ENCODE results near the gene MMAB.

The MMAB gene

GRCh38 chr12:109601557-109601956 lies 28.3 kb upstream of the MMAB start:
- no peak for DNase-seq

- no peak for DNase-seq
Measured at GRCh38 chr12:109600995-109601394, 27.7 kb upstream of the MMAB start.

DNA sequence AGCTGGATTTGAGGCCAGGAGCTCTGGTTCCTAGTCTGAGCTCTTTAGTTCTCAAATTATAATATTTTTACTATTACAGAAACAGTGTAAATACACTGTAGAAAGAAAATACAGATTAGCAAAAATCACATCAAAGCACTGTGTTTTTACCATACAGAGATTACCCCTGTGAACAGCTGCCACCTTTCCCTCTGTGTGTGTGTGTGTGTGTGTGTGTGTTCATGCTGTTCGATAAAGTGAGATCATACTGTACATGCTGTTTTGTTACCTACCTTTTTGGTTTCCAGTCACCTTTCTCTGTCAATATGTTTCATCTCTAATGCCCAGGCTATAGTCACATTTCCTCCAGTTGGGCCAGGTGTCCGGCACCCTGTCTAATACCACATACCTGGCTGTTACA lies 27.2 kb upstream of the MMAB start:
- DNase-seq = no peak

GRCh38 chr12:109599087-109599486 lies 25.8 kb upstream of the MMAB start:
- DNase-seq = no peak

DNA sequence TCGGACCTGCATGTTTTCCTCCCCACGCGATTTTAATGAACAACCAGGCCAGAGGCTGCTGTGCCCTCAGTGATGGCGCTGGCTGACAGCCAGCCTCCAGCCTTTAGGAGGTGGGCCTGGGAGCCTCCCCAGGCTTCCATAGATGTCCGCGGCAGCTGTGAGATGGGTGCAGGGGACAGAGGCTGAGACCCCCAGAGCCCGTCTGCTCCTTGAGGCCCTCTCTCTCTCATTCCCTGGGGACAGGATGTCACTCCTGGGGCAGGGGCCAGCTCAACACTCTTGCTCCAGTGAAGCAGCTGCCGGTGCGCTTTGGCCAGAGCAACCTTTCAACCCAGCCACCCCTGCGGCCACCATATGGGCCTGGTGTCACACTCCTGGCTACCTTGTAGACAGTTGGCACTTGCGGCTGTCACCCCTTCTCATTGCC lies 25.1 kb upstream of the MMAB start:
- no peak for DNase-seq

GRCh38 chr12:109597795-109598427 lies 24.6 kb upstream of the MMAB start:
- peak; percentile 46 for DNase-seq

GRCh38 chr12:109597414-109597794 lies 24.1 kb upstream of the MMAB start:
- DNase-seq = no peak

- DNase-seq = peak; percentile 19
Measured at GRCh38 chr12:109596418-109597244, 23.3 kb upstream of the MMAB start.

DNA sequence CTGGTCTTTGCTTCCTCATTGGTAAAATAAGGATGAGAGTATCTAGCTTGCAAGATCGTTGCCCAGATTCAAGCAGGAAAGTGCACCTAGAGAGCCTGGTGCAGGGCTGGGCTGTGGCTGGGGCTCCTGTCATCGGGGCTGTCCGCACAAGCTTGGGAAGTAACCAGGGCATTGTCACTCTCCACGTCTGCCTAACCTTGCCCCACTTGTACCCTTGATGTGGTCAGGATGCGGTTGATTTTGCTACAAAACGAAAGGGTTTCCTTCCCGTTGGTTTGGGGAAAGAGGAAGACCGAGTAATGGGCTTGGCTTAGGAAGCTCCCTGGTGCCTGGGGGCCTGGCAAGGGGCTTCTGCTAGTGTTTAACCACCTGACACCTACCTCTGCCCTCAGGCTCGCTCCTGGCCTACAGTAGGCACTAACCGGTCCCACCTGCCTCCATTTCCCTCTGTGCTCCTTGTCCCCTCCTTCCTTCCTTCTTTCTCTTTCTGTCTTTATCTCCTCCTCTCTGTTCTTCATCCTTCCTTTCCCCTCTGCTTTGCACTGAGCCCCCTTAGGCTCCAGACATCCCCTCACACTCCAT lies 22.1 kb upstream of the MMAB start:
- no peak for DNase-seq

GRCh38 chr12:109594556-109595317 lies 21.4 kb upstream of the MMAB start:
- DNase-seq = peak; percentile 61

DNA sequence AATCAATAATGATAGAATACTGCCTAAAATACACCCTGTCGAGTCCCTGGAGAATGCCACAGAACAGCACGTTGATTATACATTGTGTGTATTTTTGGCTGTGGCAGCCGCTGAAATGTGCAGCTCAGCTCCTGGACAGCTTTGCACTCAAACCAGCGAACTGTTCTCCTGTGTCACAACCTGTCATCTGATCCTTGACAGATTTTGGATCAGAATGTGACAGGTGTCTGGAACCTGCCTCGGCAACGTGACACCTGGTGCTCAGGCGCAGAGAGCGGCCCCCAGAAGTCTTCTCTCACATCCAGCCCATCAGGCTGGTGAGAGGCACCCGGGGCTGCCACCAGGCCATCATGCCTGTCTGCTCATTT lies 19.6 kb upstream of the MMAB start:
- DNase-seq = peak; percentile 71

DNA sequence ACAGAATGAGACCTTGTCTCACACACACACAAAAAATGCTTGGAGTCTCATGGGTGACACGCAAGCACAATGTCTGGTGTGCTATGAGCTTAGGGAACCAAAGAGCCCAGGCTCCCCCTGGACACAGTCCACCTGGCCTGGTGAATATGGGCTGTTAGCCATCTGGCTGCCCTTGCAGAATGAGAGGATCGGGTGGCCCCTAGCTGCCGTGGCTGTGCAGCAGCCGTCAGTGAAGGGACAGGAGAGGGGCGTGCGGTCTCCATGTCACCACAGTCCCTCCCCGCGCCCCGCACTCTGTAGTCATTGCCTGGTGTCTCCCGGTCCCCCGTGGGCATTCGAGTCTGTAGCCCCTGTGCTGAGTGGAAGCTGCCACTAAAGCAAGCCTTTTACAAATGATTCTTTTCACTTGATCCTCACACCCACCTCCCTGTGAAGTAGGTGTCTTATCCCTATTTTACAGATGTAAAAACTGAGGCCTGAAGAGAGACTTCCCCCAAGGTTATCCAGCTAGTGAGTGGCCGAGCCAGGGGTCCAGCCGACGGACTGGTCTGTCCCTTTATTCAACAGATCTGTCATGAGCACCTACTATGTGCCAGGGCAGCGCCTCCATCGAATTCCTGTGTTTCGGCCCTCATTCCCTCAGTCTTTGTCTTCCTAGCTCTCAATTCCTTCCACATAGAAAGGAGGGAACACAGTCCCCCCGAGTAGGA lies 19.0 kb upstream of the MMAB start:
- DNase-seq = peak; percentile 71

DNA sequence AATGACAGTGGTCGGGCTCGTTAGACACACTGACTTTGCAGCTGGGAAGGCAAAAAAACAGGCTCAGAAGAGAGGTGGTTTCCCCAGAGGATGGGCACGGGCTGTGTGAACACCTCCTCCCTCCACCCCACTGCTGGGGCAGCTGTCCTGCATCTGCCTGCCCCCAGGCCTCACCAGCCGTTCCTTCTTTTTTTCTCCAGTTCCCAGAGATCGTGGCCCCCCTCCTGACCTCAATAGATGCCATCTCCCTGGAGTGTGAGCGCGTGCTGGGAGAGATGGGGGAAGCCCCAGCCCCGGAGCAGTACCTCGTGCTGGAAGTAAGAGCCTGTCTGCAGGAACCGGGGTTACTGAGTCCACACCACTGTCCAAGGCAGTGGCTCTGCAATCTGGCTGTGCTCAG lies 17.7 kb upstream of the MMAB start:
- DNase-seq = no peak

GRCh38 chr12:109590566-109590965 lies 17.3 kb upstream of the MMAB start:
- no peak for DNase-seq

GRCh38 chr12:109589691-109590245 lies 16.5 kb upstream of the MMAB start:
- no peak for DNase-seq

GRCh38 chr12:109589240-109589590 lies 15.9 kb upstream of the MMAB start:
- peak; percentile 76 for DNase-seq

DNA sequence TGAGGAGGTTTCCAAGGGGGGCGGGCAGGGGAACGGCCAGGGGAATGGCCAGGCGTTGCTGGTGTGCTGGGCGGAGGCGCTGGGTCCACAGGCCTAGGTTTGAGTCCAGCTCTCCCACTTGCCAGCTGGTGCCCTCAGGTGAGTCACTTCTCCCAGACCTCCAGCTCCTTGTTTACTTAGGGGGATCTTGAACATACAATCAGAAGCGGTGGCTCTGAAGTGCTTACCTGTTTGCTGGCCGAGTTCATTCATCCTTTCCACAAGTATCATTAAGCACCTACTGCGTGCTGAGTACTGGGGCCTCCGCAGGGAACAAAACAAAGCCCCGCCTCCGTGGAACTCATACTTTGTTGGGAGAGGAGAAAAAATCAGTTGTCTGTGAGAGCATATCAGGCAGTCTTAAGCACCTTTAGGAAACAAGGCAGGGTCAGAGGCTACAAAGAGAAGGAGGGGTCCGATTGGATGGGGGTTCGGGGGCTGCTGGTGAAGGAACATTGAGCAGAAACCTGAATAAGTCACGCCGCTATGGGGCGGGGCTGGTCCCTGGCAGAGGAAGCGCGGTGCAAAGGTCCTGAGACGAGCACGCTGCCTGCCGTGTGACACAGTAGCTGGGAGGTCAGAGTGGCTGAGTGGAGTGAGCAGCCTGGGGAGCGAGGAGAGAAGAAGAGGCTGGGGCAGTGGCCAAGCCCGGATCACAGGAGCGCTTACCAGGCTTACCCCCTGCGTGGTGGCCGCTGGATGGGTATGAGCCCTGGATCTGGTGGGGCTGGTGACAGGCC lies 15.3 kb upstream of the MMAB start:
- no peak for DNase-seq

DNA sequence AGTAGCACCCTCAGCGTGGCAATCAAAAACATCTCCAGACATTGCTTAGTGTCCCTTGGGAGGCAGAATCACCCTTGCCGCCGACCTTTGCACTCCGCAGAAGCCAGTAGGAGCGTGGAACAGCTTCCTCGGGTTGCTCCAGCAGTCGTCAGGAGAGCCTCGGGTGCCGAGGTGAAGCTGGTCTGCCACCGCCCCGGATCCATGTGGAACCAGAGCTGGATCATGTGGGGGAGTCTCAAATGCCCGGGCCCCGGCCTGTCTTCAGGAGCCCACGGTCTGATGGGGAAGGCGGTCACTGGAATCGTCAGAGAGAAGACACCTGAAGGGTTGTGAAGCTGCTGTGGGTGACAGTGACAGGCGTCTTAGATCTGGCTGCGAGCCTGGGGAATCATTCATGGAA lies 14.6 kb upstream of the MMAB start:
- DNase-seq = no peak

- DNase-seq = no peak
Measured at GRCh38 chr12:109586385-109587296, 13.3 kb upstream of the MMAB start.

GRCh38 chr12:109583733-109584132 lies 10.4 kb upstream of the MMAB start:
- no peak for DNase-seq

- DNase-seq = no peak
Measured at GRCh38 chr12:109582636-109583035, 9.3 kb upstream of the MMAB start.
